CD4-positive, alpha-beta T cell treated with Interferon alpha-2 for 1 hour (primary cell): ENCODE data around the gene LPO.
A peak's percentile ranks its signal among the peaks of the same experiment; 100 is the strongest.

Experiments
- DNase-seq, 2 donors: peaks; one replicate each; pipeline ENCODE4 v3.0.0-alpha.2; 2020 to 2022

LPO gene

GRCh38 chr17:58279016-58279711, 40.8 kb downstream of the LPO start:
- DNase-seq = peak in 1 of 2 donors; percentile 37

- no peak for DNase-seq
Observed at GRCh38 chr17:58279736-58280479, 41.5 kb downstream of the LPO start.

GRCh38 chr17:58280480-58281217, 42.3 kb downstream of the LPO start, which contains the start of gene MPO:
MPO (minus strand) TSS chr17:58280935; CDS start chr17:58280758, 177 bp downstream.
- no peak for DNase-seq

- no peak for DNase-seq
Observed at GRCh38 chr17:58281511-58282011, 43.2 kb downstream of the LPO start.

- no peak for DNase-seq
Observed at GRCh38 chr17:58282442-58282841, 44.1 kb downstream of the LPO start.

- no peak for DNase-seq
Observed at GRCh38 chr17:58283674-58284612, 45.6 kb downstream of the LPO start.

GRCh38 chr17:58284613-58285421, 46.4 kb downstream of the LPO start:
- no peak for DNase-seq

GRCh38 chr17:58285422-58285810, 47.0 kb downstream of the LPO start:
- DNase-seq = no peak

GRCh38 chr17:58289869-58290268, 51.5 kb downstream of the LPO start:
- no peak for DNase-seq

- DNase-seq = no peak
Observed at GRCh38 chr17:58291246-58291645, 52.9 kb downstream of the LPO start.

GRCh38 chr17:58294034-58294433, 55.6 kb downstream of the LPO start:
- DNase-seq = no peak

- DNase-seq = no peak
Observed at GRCh38 chr17:58300336-58300735, 62.0 kb downstream of the LPO start.

- DNase-seq = no peak
Observed at GRCh38 chr17:58301504-58302150, 63.2 kb downstream of the LPO start.

GRCh38 chr17:58302171-58302918, 64.0 kb downstream of the LPO start:
- DNase-seq = no peak

GRCh38 chr17:58302919-58303585, 64.7 kb downstream of the LPO start:
- DNase-seq = no peak

- peak; percentile 60 to 67 for DNase-seq
Observed at GRCh38 chr17:58303971-58304749, 65.8 kb downstream of the LPO start.

GRCh38 chr17:58304750-58305486, 66.5 kb downstream of the LPO start:
- no peak for DNase-seq

GRCh38 chr17:58305626-58306025, 67.2 kb downstream of the LPO start:
- DNase-seq = no peak
